HL-60 (cell line): ENCODE data around the gene CAMTA1.

ENCODE experiments used
- CTCF ChIP-seq: IDR thresholded peaks from one replicate; pipeline ENCODE4 v1.5.1; 2011; ENCODE audit warnings: low read length, control low read depth, inconsistent platforms; ENCODE audit not compliant: insufficient read depth
- GABPA ChIP-seq: IDR thresholded peaks from 2 replicates; pipeline ENCODE4 v1.6.1; 2012; ENCODE audit warnings: low read depth
- POLR2AphosphoS5 ChIP-seq: IDR thresholded peaks from 2 replicates; pipeline ENCODE4 v1.6.1; 2012; ENCODE audit warnings: low read depth
- REST ChIP-seq: IDR thresholded peaks from 2 replicates; pipeline ENCODE4 v1.6.1; 2012; ENCODE audit warnings: low read depth; ENCODE audit not compliant: insufficient replicate concordance

- TF ChIP-seq GABPA (no peak), CTCF (no peak), POLR2AphosphoS5 (peak; percentile 77), REST (no peak)
Observed at GRCh38 chr1:6743189-6744101, 41.8 kb upstream of the CAMTA1 start.
